ENCODE results near the gene ARL4D. TPM values are rescaled to one million over a fixed set of nuclear protein-coding genes. Genes with fewer than 3 reads are reported as not detected.

The ARL4D gene
- total RNA-seq, 1 donor from 2014 or later = 17.2 TPM

GRCh38 chr17:43439041-43439440 lies 40.2 kb downstream of the ARL4D start:
- Mint-ChIP-seq H3K9me3 (ENCODE audit: unreplicated experiment) (no peaks in the 10 kb centered on the region), H3K4me3 (ENCODE audit: unreplicated experiment) (no peak overlapping the region), H3K4me1 (ENCODE audit: unreplicated experiment) (peaks cover 18% of the 10 kb centered on the region), H3K36me3 (ENCODE audit: unreplicated experiment) (no peaks in the 10 kb centered on the region), H3K27ac (ENCODE audit: unreplicated experiment) (no peak overlapping the region), H3K27me3 (ENCODE audit: unreplicated experiment) (no peaks in the 10 kb centered on the region)
- DNase-seq (ENCODE audit: extremely low spot score, unreplicated experiment) = no peak
- TF ChIP-seq CTCF (IDR thresholded peaks at IDR 0.05) = no peak

GRCh38 chr17:43442711-43443110 lies 43.9 kb downstream of the ARL4D start:
- Mint-ChIP-seq H3K36me3 (ENCODE audit: unreplicated experiment) (no peaks in the 10 kb centered on the region), H3K4me3 (ENCODE audit: unreplicated experiment) (no peak overlapping the region), H3K27ac (ENCODE audit: unreplicated experiment) (no peak overlapping the region), H3K9me3 (ENCODE audit: unreplicated experiment) (no peaks in the 10 kb centered on the region), H3K27me3 (ENCODE audit: unreplicated experiment) (no peaks in the 10 kb centered on the region), H3K4me1 (ENCODE audit: unreplicated experiment) (peaks cover 18% of the 10 kb centered on the region)
- no peak for DNase-seq (ENCODE audit: extremely low spot score, unreplicated experiment)
- TF ChIP-seq CTCF (IDR thresholded peaks at IDR 0.05) = no peak

- H3K36me3 Mint-ChIP-seq (ENCODE audit: unreplicated experiment) = no peaks in the 10 kb centered on the region
- no peaks in the 10 kb centered on the region for H3K9me3 Mint-ChIP-seq (ENCODE audit: unreplicated experiment)
- H3K4me3 Mint-ChIP-seq (ENCODE audit: unreplicated experiment) = no peak overlapping the region
- H3K27me3 Mint-ChIP-seq (ENCODE audit: unreplicated experiment) = no peaks in the 10 kb centered on the region
- TF ChIP-seq CTCF (IDR thresholded peaks at IDR 0.05) = no peak
- H3K4me1 Mint-ChIP-seq (ENCODE audit: unreplicated experiment) = peaks cover 18% of the 10 kb centered on the region
- DNase-seq (ENCODE audit: extremely low spot score, unreplicated experiment) = no peak
- H3K27ac Mint-ChIP-seq (ENCODE audit: unreplicated experiment) = no peak overlapping the region
These were observed 44.6 kb downstream of the ARL4D start for GRCh38 chr17:43443381-43443780.

- peaks cover 4% of the 10 kb centered on the region for H3K27me3 Mint-ChIP-seq (ENCODE audit: unreplicated experiment)
- H3K4me1 Mint-ChIP-seq (ENCODE audit: unreplicated experiment) = peaks cover 12% of the 10 kb centered on the region
- TF ChIP-seq CTCF (IDR thresholded peaks at IDR 0.05) = no peak
- H3K4me3 Mint-ChIP-seq (ENCODE audit: unreplicated experiment) = no peak overlapping the region
- H3K36me3 Mint-ChIP-seq (ENCODE audit: unreplicated experiment) = no peaks in the 10 kb centered on the region
- no peaks in the 10 kb centered on the region for H3K9me3 Mint-ChIP-seq (ENCODE audit: unreplicated experiment)
- no peak for DNase-seq (ENCODE audit: extremely low spot score, unreplicated experiment)
- peak overlapping the region; percentile 67 for H3K27ac Mint-ChIP-seq (ENCODE audit: unreplicated experiment)
These were observed 45.6 kb downstream of the ARL4D start for GRCh38 chr17:43444223-43445008.

GRCh38 chr17:43445009-43445589 lies 46.3 kb downstream of the ARL4D start:
- H3K27ac Mint-ChIP-seq (ENCODE audit: unreplicated experiment) = peak overlapping the region; percentile 67
- peaks cover 12% of the 10 kb centered on the region for H3K4me1 Mint-ChIP-seq (ENCODE audit: unreplicated experiment)
- H3K27me3 Mint-ChIP-seq (ENCODE audit: unreplicated experiment) = peaks cover 5% of the 10 kb centered on the region
- TF ChIP-seq CTCF (IDR thresholded peaks at IDR 0.05) = no peak
- no peak for DNase-seq (ENCODE audit: extremely low spot score, unreplicated experiment)
- no peak overlapping the region for H3K4me3 Mint-ChIP-seq (ENCODE audit: unreplicated experiment)
- H3K36me3 Mint-ChIP-seq (ENCODE audit: unreplicated experiment) = no peaks in the 10 kb centered on the region
- no peaks in the 10 kb centered on the region for H3K9me3 Mint-ChIP-seq (ENCODE audit: unreplicated experiment)
